GM20000 (cell line): Measurements from ENCODE around the gene SCYGR1.

ENCODE experiments used
- DNase-seq: peaks from one replicate; pipeline ENCODE4 v3.0.0; 2012; ENCODE audit warnings: low spot score
- TF ChIP-seq, protein P1 (sequence below): IDR thresholded peaks from 2 replicates; pipeline ENCODE4 v1.5.1; 2012; ENCODE audit warnings: mild to moderate bottlenecking, control low read depth; ENCODE audit errors: extremely low read depth, missing control alignments

The SCYGR1 gene

GRCh38 chr2:227398684-227399670 is 11.2 kb upstream of the SCYGR1 start:
- TF ChIP-seq, protein P1, sequence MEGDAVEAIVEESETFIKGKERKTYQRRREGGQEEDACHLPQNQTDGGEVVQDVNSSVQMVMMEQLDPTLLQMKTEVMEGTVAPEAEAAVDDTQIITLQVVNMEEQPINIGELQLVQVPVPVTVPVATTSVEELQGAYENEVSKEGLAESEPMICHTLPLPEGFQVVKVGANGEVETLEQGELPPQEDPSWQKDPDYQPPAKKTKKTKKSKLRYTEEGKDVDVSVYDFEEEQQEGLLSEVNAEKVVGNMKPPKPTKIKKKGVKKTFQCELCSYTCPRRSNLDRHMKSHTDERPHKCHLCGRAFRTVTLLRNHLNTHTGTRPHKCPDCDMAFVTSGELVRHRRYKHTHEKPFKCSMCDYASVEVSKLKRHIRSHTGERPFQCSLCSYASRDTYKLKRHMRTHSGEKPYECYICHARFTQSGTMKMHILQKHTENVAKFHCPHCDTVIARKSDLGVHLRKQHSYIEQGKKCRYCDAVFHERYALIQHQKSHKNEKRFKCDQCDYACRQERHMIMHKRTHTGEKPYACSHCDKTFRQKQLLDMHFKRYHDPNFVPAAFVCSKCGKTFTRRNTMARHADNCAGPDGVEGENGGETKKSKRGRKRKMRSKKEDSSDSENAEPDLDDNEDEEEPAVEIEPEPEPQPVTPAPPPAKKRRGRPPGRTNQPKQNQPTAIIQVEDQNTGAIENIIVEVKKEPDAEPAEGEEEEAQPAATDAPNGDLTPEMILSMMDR, result no peak
- no peak for DNase-seq

- no peak for DNase-seq
- TF ChIP-seq, protein P1, result no peak
Observed at GRCh38 chr2:227397562-227397961, 9.8 kb upstream of the SCYGR1 start.

DNA sequence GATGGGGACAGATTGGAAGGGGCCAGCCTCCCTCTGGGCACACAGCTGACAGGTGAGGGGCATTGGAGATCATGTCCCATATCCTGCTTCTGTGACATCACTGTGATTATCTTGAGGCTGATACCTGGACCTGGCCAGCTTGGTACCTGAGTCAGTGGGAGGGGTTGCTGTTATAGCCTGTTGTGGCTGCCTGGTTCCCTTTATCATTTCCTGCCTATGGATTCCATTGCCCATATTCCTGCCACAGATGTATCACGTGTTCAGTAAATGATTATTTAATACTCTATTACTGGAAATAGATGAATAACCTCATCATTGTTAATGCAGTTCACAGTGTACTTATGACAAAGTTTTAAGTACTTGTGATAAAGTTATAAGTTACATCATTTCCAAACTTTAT is 7.8 kb upstream of the SCYGR1 start:
- DNase-seq, result no peak
- TF ChIP-seq, protein P1, result no peak

- TF ChIP-seq, protein P1, result no peak
- no peak for DNase-seq
Observed at GRCh38 chr2:227394401-227394800, 6.7 kb upstream of the SCYGR1 start.

GRCh38 chr2:227390468-227391256 is 2.9 kb upstream of the SCYGR1 start:
- TF ChIP-seq, protein P1, result no peak
- no peak for DNase-seq

GRCh38 chr2:227389661-227390060 is 1.9 kb upstream of the SCYGR1 start:
- no peak for DNase-seq
- TF ChIP-seq, protein P1, result no peak

DNA sequence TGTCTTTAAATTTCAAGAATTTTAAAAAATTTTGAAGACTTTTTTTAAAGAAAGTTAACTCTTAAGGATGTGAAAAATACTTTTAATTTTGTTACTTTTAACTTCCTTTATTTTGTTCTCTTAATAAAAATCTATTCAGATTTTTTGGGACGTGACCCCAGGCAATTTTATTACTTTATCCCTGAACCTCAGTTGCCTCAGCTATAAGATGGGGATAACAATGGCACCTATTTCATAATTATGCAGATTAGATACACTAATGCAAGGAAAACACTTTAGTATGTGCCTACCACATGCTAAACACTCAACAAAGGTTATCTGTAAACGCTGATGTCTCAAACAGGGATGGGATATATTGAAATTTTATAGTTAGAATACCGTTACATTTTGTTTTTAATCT is 1.5 kb upstream of the SCYGR1 start:
- no peak for DNase-seq
- TF ChIP-seq, protein P1, result no peak
